CD14-positive monocyte (primary cell): ENCODE measurements around the gene HSD17B3. TPM values are rescaled to one million over a fixed set of nuclear protein-coding genes. Genes with fewer than 3 reads are reported as not detected.

Experiments used
- DNase-seq, 3 donors: peaks; one replicate each; pipeline ENCODE4 v3.0.0-alpha.2; 2011 to 2022
- H2AFZ ChIP-seq: 2 replicates; pipeline ENCODE4 v1.6.0; 2012; ENCODE audit warnings: mild to moderate bottlenecking, low read depth, low read length, inconsistent platforms; ENCODE audit not compliant: insufficient read depth, poor library complexity, severe bottlenecking
- H3K27ac ChIP-seq, 2 donors: 1 replicate in 1 of 2; 2 replicates in 1 of 2; pipeline ENCODE4 v1.5.1; 2012 to 2013; ENCODE audit warnings: low read length in 2 of 2, control low read depth in 1 of 2, inconsistent platforms in 1 of 2, low read depth in 1 of 2, mild to moderate bottlenecking in 1 of 2
- H3K27me3 ChIP-seq, 2 donors: one replicate each; pipeline versions ENCODE4 v1.6.0 to v1.6.1; 2011 to 2013; ENCODE audit warnings: low read length in 2 of 2; ENCODE audit not compliant: control insufficient read depth in 2 of 2, insufficient read depth in 2 of 2
- H3K36me3 ChIP-seq, 2 donors: replicated peaks in 1 of 2; 1 replicate in 1 of 2; 2 replicates in 1 of 2; pipeline versions ENCODE4 v1.5.1 to v1.6.1; 2012 to 2013; ENCODE audit warnings: low read length in 2 of 2, control low read depth in 1 of 2, inconsistent platforms in 1 of 2, mild to moderate bottlenecking in 1 of 2; ENCODE audit not compliant: insufficient read depth in 2 of 2, control insufficient read depth in 1 of 2
- H3K4me1 ChIP-seq, 2 donors: 1 replicate in 1 of 2; 2 replicates in 1 of 2; pipeline versions ENCODE4 v1.5.1 to v1.6.1; 2012 to 2013; ENCODE audit warnings: low read length in 2 of 2, control low read depth in 1 of 2, inconsistent platforms in 1 of 2, mild to moderate bottlenecking in 1 of 2, moderate library complexity in 1 of 2; ENCODE audit not compliant: insufficient read depth in 2 of 2, control insufficient read depth in 1 of 2
- H3K4me2 ChIP-seq: replicated peaks from 2 replicates; pipeline ENCODE3; 2012; ENCODE audit warnings: low read length, moderate library complexity, mild to moderate bottlenecking; ENCODE audit not compliant: poor library complexity, severe bottlenecking; ENCODE audit errors: extremely low read depth
- H3K4me3 ChIP-seq, 3 experiments: fragments of 200-600 bp in 1 of 3; sonication (generic) in 1 of 3; replicated peaks in 1 of 3; 1 replicate in 2 of 3; 2 replicates in 1 of 3; pipeline ENCODE4 v1.5.1; 2011 to 2013; ENCODE audit warnings: low read length in 3 of 3, mild to moderate bottlenecking in 3 of 3, control low read depth in 2 of 3, low read depth in 2 of 3, inconsistent platforms in 1 of 3, moderate library complexity in 1 of 3
- H3K79me2 ChIP-seq: 2 replicates; pipeline ENCODE4 v1.6.0; 2012; ENCODE audit warnings: mild to moderate bottlenecking, control low read depth, inconsistent platforms, low read length, moderate library complexity; ENCODE audit not compliant: insufficient read depth
- H3K9ac ChIP-seq: 2 replicates; pipeline ENCODE4 v1.6.0; 2017; ENCODE audit warnings: low read length, mild to moderate bottlenecking; ENCODE audit not compliant: insufficient read depth, poor library complexity, severe bottlenecking
- H3K9me3 ChIP-seq, 2 donors: replicated peaks in 1 of 2; 1 replicate in 1 of 2; 2 replicates in 1 of 2; pipeline versions ENCODE4 v1.5.1 to v1.6.1; 2012 to 2013; ENCODE audit warnings: low read length in 2 of 2, control low read depth in 1 of 2; ENCODE audit not compliant: control insufficient read depth in 1 of 2, insufficient read depth in 1 of 2
- H4K20me1 ChIP-seq: 2 replicates; pipeline ENCODE4 v1.6.0; 2012; ENCODE audit warnings: mild to moderate bottlenecking, low read length, control low read depth, moderate library complexity; ENCODE audit not compliant: insufficient read depth
- H3K27ac Mint-ChIP-seq, 7 donors: one replicate each; pipeline ENCODE4 v1.8.0; 2020; ENCODE audit warnings: mild to moderate bottlenecking in 7 of 7, mixed read lengths in 7 of 7, moderate library complexity in 6 of 7, inconsistent platforms in 2 of 7
- H3K27me3 Mint-ChIP-seq, 3 donors: one replicate each; pipeline ENCODE4 v1.8.0; 2021 to 2022; ENCODE audit warnings: low read depth in 3 of 3, mild to moderate bottlenecking in 3 of 3, mixed read lengths in 3 of 3, moderate library complexity in 3 of 3, inconsistent platforms in 1 of 3
- H3K36me3 Mint-ChIP-seq, 2 donors: one replicate each; pipeline ENCODE4 v1.8.0; 2020; ENCODE audit warnings: mixed read lengths in 2 of 2, inconsistent platforms in 1 of 2, mild to moderate bottlenecking in 1 of 2
- H3K4me1 Mint-ChIP-seq: one replicate; pipeline ENCODE4 v1.8.0; 2020; ENCODE audit warnings: mild to moderate bottlenecking, mixed read lengths
- H3K4me3 Mint-ChIP-seq, 2 donors: one replicate each; pipeline ENCODE4 v1.8.0; 2020; ENCODE audit warnings: mild to moderate bottlenecking in 2 of 2, mixed read lengths in 2 of 2, moderate library complexity in 1 of 2
- H3K9me3 Mint-ChIP-seq, 7 donors: one replicate each; pipeline ENCODE4 v1.8.0; 2020 to 2022; ENCODE audit warnings: mixed read lengths in 7 of 7, mild to moderate bottlenecking in 6 of 7, moderate library complexity in 6 of 7, inconsistent platforms in 2 of 7
- CTCF ChIP-seq: fragments of 200-600 bp; IDR thresholded peaks from one replicate; pipeline ENCODE4 v1.8.0; 2022; ENCODE audit warnings: antibody characterized with exemption, mild to moderate bottlenecking
- WGBS: methylation state at CpG from one replicate; pipeline ENCODE4 v1.1.5; 2013; ENCODE audit warnings: missing lambda C conversion rate; ENCODE audit not compliant: insufficient coverage; 5-methylcytosine and 5-hydroxymethylcytosine counted together
- intact Hi-C, 2 donors: fragments of 100-400 bp; cut with micrococcal nuclease; formaldehyde crosslinking; loops; one replicate each; pipeline versions ENCODE4 v1.15.0 to v1.15.1; 2023
- polyA plus RNA-seq, 3 donors: library from polyadenylated mRNA; depleted of rRNA in 1 of 3; unstranded in 2 of 3; stranded (reverse) in 1 of 3; fragments of 300-500 nt in 2 of 3; fragments of >200 nt in 1 of 3; fragmentation: Illumina TruSeq in 2 of 3; gene quantifications; 1 replicate in 2 of 3; 2 replicates in 1 of 3; pipeline ENCODE4 v1.2.3, GENCODE V29; 2012 to 2021

The HSD17B3 gene
- polyA plus RNA-seq, 3 donors = 0.09 TPM; not detected in 2

DNA sequence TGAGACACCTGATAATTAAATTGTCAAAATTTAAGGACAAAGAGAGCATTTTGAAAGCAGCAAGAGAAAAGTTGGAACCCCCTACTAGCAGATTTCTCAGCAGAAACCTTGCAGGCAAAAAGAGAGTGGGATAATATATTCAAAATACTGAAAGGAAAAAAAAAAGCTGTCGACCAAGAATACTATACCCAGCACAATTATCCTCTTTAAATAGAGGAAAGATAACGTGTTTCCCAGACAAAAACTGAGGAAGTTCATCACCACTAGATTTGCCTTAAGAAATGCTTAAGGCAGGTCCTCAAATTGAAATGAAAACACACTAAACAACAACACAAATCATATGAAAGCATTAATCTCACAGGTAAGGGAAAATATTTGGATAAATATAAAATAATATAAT, 27.0 kb downstream of the HSD17B3 start:
- no peaks in the 10 kb centered on the region for H3K36me3 Mint-ChIP-seq
- H3K4me1 Mint-ChIP-seq = no peaks in the 10 kb centered on the region
- H3K27me3 Mint-ChIP-seq = peaks cover 5% of the 10 kb centered on the region in 3 donors
- intact Hi-C loops = no loop called here
- TF ChIP-seq CTCF = no peak
- Histone ChIP-seq H4K20me1 (no peaks in the 10 kb centered on the region), H3K27ac (no peak overlapping the region), H3K9me3 (peaks cover 15 to 16% of the 10 kb centered on the region in 2 donors), H3K4me3 (no peak overlapping the region), H3K79me2 (no peaks in the 10 kb centered on the region), H3K27me3 (no peaks in the 10 kb centered on the region), H3K4me1 (no peaks in the 10 kb centered on the region), H2AFZ (no peak overlapping the region), H3K36me3 (no peaks in the 10 kb centered on the region), H3K9ac (no peak overlapping the region), H3K4me2 (no peak overlapping the region)
- no peak overlapping the region for H3K4me3 Mint-ChIP-seq
- H3K27ac Mint-ChIP-seq = no peak overlapping the region
- WGBS = no CpG with 5 or more reads among the region's 2 CpGs
- H3K9me3 Mint-ChIP-seq = peaks cover 20 to 31% (median 24%) of the 10 kb centered on the region in 7 donors
- no peak for DNase-seq

- Histone ChIP-seq H3K9me3 (peaks cover 13 to 16% of the 10 kb centered on the region in 2 donors), H4K20me1 (no peaks in the 10 kb centered on the region), H2AFZ (no peak overlapping the region), H3K4me3 (no peak overlapping the region), H3K4me1 (no peaks in the 10 kb centered on the region), H3K9ac (no peak overlapping the region), H3K4me2 (no peak overlapping the region), H3K27ac (no peak overlapping the region), H3K27me3 (no peaks in the 10 kb centered on the region), H3K36me3 (no peaks in the 10 kb centered on the region), H3K79me2 (no peaks in the 10 kb centered on the region)
- H3K27me3 Mint-ChIP-seq = peaks cover 5 to 15% (median 8%) of the 10 kb centered on the region in 3 donors
- WGBS = 100% methylated on average over 1 of the region's 1 CpG
- no peak overlapping the region for H3K4me3 Mint-ChIP-seq
- H3K9me3 Mint-ChIP-seq = peaks cover 17 to 21% (median 19%) of the 10 kb centered on the region in 7 donors
- no peak for TF ChIP-seq CTCF
- no peak for DNase-seq
- no peaks in the 10 kb centered on the region for H3K36me3 Mint-ChIP-seq
- no peaks in the 10 kb centered on the region for H3K4me1 Mint-ChIP-seq
- intact Hi-C loops = no loop called here
- H3K27ac Mint-ChIP-seq = no peak overlapping the region
Measured at GRCh38 chr9:96270236-96270744, 31.7 kb downstream of the HSD17B3 start.
